ENCODE data around the gene HAAO. TPM values are rescaled to one million over a fixed set of nuclear protein-coding genes. Genes with fewer than 3 reads are reported as not detected.
"Not testable (repeated sequence)": the region's sequence is repeated elsewhere in the genome, so short reads cannot be mapped to it uniquely, and the experiment has no call there.

The HAAO gene
- total RNA-seq, 1 donor from 2014 or later: 10.0 TPM

DNA sequence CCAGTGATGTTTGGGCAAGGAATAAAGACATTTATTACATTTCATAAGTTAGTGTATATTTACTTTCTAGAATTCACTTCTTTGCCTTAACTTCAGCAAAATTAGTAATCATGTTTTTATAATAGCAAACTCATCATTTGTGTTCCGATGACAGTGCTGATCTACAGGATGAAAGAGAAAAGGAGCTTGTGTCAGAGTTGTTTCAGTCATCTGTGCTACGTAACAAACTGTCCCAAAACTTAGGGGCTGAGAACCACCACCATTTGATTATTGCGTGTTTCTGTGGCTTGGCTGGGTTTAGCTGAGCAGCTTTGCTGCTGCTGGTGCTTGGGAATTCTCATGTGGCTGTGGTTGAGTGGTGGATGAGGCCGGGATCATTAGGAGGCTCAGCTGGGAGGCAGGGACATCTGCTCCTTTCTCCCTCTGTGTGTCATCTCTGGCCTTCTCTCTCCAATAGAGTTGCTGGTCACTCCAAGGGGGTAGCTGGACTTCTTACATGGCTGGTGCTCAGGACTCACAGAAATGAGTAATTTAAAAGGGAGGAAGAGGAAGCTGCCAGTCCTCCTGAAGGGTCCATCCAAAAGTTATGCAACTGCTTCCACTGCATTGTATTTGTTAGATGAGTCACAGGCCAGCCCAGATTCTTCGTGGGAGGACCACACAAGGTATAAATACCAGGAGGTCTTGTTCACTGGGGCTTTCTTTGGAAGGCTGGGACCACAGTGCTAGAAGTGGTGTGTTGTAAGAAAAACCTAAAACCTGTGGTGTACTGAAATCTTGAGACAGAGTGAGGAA, 43.4 kb upstream of the HAAO start:
- peaks cover 4% of the 10 kb centered on the region for H3K36me3 Mint-ChIP-seq
- peaks cover 9% of the 10 kb centered on the region for H3K9me3 Mint-ChIP-seq
- DNase-seq (ENCODE audit: extremely low spot score, unreplicated experiment): peak; percentile 31
- H3K4me3 Mint-ChIP-seq: no peak overlapping the region
- TF ChIP-seq, protein P1, sequence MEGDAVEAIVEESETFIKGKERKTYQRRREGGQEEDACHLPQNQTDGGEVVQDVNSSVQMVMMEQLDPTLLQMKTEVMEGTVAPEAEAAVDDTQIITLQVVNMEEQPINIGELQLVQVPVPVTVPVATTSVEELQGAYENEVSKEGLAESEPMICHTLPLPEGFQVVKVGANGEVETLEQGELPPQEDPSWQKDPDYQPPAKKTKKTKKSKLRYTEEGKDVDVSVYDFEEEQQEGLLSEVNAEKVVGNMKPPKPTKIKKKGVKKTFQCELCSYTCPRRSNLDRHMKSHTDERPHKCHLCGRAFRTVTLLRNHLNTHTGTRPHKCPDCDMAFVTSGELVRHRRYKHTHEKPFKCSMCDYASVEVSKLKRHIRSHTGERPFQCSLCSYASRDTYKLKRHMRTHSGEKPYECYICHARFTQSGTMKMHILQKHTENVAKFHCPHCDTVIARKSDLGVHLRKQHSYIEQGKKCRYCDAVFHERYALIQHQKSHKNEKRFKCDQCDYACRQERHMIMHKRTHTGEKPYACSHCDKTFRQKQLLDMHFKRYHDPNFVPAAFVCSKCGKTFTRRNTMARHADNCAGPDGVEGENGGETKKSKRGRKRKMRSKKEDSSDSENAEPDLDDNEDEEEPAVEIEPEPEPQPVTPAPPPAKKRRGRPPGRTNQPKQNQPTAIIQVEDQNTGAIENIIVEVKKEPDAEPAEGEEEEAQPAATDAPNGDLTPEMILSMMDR (conservative IDR thresholded peaks at IDR 0.05): no peak
- H3K4me1 Mint-ChIP-seq (ENCODE audit: unreplicated experiment): peaks cover 18% of the 10 kb centered on the region
- no peak overlapping the region for H3K27ac Mint-ChIP-seq
- H3K27me3 Mint-ChIP-seq: no peaks in the 10 kb centered on the region

DNA sequence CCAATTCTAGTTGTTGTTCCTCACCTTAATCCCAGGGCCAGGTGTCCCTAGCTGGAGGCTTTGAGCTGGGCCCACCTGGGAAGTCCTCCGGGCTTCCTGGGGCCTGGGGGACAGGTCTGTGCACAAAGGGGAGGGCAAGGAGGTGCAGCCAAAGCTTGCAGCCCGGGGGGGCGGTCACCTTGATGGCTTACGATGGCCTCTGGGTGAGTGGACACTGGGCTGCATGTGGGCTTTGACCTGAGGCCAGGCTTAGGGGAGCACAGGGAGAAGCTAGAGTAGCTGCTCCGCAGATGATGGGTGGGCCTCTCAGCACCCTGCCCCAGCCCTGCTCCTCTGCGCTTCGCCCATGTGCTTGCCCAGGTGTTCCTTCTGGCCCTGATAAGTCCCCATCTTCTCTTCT, 41.8 kb upstream of the HAAO start:
- TF ChIP-seq, protein P1 (conservative IDR thresholded peaks at IDR 0.05): no peak
- peaks cover 9% of the 10 kb centered on the region for H3K9me3 Mint-ChIP-seq
- H3K4me3 Mint-ChIP-seq: no peak overlapping the region
- H3K27ac Mint-ChIP-seq: no peak overlapping the region
- peak; percentile 58 for DNase-seq (ENCODE audit: extremely low spot score, unreplicated experiment)
- no peaks in the 10 kb centered on the region for H3K27me3 Mint-ChIP-seq
- peaks cover 4% of the 10 kb centered on the region for H3K36me3 Mint-ChIP-seq
- peaks cover 17% of the 10 kb centered on the region for H3K4me1 Mint-ChIP-seq (ENCODE audit: unreplicated experiment)

DNA sequence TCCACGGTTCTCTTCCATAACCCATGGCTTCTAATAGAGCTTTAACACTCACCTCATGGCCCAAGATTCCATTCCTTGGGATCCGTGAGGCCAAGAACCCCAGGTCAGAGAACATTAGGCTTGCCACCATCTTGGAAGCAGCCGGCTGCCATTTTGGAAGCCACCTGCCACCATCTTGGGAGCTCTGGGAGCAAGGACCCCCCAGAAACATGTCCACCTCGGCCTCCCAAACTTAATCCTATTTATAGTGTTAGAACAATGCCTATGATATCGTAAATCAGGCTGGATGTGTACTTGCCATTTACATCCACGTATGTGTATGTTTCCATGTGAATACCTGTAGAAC, 39.9 kb upstream of the HAAO start:
- H3K4me1 Mint-ChIP-seq (ENCODE audit: unreplicated experiment): peaks cover 33% of the 10 kb centered on the region
- no peak overlapping the region for H3K4me3 Mint-ChIP-seq
- peaks cover 4% of the 10 kb centered on the region for H3K36me3 Mint-ChIP-seq
- H3K27me3 Mint-ChIP-seq: peaks cover 2% of the 10 kb centered on the region
- no peak overlapping the region for H3K27ac Mint-ChIP-seq
- TF ChIP-seq, protein P1 (conservative IDR thresholded peaks at IDR 0.05): no peak
- no peak for DNase-seq (ENCODE audit: extremely low spot score, unreplicated experiment)
- H3K9me3 Mint-ChIP-seq: peaks cover 9% of the 10 kb centered on the region

DNA sequence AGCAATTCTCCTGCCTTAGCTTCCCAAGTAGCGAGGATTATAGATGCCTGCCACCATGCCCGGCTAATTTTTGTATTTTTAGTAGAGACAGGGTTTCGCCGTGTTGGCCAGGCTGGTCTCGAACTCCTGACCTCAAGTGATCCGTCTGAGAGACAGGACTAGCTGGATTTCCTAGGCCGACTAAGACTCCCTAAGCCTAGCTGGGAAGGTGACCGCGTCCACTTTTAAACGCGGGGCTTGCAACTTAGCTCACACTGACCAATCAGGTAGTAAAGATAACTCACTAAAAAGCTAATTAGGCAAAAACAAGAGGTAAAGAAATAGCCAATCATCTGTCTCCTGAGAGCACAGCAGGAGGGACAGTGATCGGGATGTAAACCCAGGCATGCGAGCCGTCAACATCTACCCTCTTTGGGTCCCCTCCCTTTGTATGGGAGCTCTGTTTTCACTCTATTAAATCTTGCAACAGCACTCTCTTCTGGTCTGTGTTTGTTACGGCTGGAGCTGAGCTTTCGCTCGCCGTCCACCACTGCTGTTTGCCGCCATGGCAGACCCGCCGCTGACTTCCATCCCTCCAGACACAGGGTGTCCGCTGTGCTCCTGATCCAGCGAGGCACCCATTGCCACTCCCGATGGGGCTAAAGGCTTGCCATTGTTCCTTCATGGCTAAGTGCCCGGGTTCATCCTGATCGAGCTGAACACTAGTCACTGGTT, 39.3 kb upstream of the HAAO start:
- H3K4me3 Mint-ChIP-seq, H3K36me3 Mint-ChIP-seq, H3K27me3 Mint-ChIP-seq, H3K27ac Mint-ChIP-seq, H3K9me3 Mint-ChIP-seq: not testable (repeated sequence)
- peaks cover 35% of the 10 kb centered on the region for H3K4me1 Mint-ChIP-seq (ENCODE audit: unreplicated experiment)
- peak; percentile 62 for DNase-seq (ENCODE audit: extremely low spot score, unreplicated experiment)

DNA sequence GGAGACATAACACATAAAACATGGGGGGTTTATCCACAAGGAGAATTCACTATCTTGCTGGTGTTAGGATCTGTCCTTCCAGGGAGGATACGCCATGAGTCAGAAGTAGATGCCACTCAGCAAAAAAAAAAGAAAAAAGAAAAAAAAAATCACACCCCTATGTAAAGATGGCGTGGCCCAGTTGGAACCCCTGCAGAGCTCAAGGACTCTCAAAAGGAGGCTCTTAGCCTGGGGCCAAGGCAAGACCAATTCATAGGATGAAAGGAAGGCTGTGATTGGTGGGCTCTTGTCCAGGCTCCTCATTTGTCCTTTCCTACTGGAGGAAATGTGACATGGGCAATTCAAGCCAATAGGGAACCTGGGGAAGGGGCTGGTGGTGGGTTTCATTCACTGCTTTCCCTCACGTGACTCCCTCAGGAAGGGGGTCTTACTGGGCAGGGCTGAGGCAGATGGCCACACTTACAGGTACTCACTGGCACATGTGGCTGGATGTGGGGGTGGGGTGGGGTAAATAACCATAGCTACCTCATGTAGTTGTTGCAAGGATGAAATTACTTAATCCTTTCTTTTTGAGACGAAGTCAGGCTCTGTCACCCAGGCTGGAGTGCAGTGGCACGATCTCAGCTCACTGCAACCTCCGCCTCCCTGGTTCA, 38.7 kb upstream of the HAAO start:
- peak; percentile 57 for DNase-seq (ENCODE audit: extremely low spot score, unreplicated experiment)
- peaks cover 4% of the 10 kb centered on the region for H3K36me3 Mint-ChIP-seq
- TF ChIP-seq, protein P1 (conservative IDR thresholded peaks at IDR 0.05): no peak
- no peak overlapping the region for H3K4me3 Mint-ChIP-seq
- H3K27ac Mint-ChIP-seq: no peak overlapping the region
- H3K27me3 Mint-ChIP-seq: peaks cover 2% of the 10 kb centered on the region
- H3K9me3 Mint-ChIP-seq: peaks cover 6% of the 10 kb centered on the region
- peaks cover 32% of the 10 kb centered on the region for H3K4me1 Mint-ChIP-seq (ENCODE audit: unreplicated experiment)
